Measurements from ENCODE around the gene MAP3K14.

DNA sequence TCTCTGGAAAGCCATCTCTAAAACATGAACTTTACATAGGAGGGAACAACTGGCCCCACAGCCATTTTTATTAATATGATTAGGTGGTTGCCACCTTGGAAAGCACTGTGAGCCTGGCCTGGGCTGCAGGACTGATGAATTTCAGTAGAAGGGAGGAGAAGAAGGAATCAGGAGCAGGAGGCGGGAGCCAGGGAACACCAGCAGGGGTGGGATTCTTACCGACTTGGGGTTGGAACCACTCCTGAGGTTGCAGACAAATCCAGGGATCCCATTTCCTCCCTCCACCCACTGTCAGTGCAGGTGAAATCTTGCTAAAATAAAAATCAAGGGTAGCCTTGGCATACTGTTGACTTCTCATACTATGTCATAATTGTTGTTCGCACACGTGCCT is 16.9 kb upstream of the MAP3K14 start:
- no peak for TF ChIP-seq EZH2 (IDR thresholded peaks at IDR 0.05; ENCODE audit: borderline replicate concordance, control insufficient read depth, low read depth, low read length)
- no peak for TF ChIP-seq CHD1 (IDR thresholded peaks at IDR 0.05; ENCODE audit: low read depth, low read length)
- TF ChIP-seq, protein P1, sequence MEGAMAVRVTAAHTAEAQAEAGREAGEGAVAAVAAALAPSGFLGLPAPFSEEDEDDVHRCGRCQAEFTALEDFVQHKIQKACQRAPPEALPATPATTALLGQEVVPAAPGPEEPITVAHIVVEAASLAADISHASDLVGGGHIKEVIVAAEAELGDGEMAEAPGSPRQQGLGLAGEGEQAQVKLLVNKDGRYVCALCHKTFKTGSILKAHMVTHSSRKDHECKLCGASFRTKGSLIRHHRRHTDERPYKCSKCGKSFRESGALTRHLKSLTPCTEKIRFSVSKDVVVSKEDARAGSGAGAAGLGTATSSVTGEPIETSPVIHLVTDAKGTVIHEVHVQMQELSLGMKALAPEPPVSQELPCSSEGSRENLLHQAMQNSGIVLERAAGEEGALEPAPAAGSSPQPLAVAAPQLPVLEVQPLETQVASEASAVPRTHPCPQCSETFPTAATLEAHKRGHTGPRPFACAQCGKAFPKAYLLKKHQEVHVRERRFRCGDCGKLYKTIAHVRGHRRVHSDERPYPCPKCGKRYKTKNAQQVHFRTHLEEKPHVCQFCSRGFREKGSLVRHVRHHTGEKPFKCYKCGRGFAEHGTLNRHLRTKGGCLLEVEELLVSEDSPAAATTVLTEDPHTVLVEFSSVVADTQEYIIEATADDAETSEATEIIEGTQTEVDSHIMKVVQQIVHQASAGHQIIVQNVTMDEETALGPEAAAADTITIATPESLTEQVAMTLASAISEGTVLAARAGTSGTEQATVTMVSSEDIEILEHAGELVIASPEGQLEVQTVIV (IDR thresholded peaks at IDR 0.05; ENCODE audit: borderline replicate concordance, partially characterized antibody) = no peak

Data from GM12878 (cell line).